Caki2 (cell line): Measurements from ENCODE around the gene CNR1. TPM values are rescaled to one million over a fixed set of nuclear protein-coding genes. Genes with fewer than 3 reads are reported as not detected.
"Not testable (repeated sequence)": the region's sequence is repeated elsewhere in the genome, so short reads cannot be mapped to it uniquely, and the experiment has no call there.

Experiments
- DNase-seq: peaks from one replicate; pipeline ENCODE4 v3.0.0-alpha.2; 2015; ENCODE audit warnings: low read depth
- in situ Hi-C: cut with HindIII; loops from 2 replicates; pipeline ENCODE4 v1.10.0; 2016; ENCODE audit warnings: low sequenced_read_pairs, low pct_unique_long_range_greater_than_20kb, mixed read lengths
- total RNA-seq: library from RNA; depleted of rRNA; stranded (reverse); fragments of >200 nt; shearing (Covaris generic); gene quantifications from 2 replicates; pipeline ENCODE4 v1.2.3, GENCODE V29; 2014; ENCODE audit warnings: low replicate concordance; rRNA removed

The CNR1 gene
- 1.5 and 2.0 TPM in 2 replicates for total RNA-seq

DNA sequence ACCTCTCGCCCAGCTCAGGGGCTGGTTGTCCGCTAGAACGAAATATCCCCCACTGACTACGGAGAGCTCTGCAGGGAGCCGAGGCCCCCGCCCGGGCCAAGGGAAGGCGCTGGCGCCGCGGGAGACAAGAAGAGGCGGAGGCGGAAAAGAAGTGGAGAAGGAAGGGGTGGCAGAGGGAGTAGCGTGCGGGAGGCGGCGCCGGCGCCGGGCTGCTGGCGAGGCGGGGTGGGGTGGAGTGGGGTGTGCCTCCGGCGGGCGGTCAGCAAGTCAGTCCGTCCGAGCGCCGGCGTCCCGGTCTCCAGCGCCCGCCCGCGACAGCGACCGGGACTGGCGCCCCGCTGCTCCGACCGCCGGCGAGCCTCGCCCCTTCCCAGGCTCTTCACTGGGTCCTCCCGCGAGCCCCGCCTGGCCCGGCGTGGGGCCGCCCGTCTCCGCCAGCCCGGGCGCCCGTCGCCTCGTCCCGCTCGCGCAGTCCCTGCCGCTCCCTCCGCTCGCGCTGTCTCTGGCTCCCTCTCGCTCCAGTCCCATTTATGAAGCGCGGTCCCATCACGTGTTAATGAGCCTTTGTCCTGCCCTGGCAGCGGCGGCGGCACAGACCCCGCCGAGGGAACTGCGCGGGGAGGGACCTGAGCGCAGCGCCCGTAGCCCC, at the start of gene CNR1:
TSS of gene CNR1 (minus strand) at position 504 of the 649 bp plus-strand sequence. CDS start 21,073 bp downstream, outside the sequence.
- in situ Hi-C loops: no loop called here
- DNase-seq: peak; percentile 73

GRCh38 chr6:88211446-88211845, 45.3 kb upstream of the CNR1 start:
- in situ Hi-C loops: no loop called here
- no peak for DNase-seq

- in situ Hi-C loops: no loop called here
- DNase-seq: no peak
These were observed 43.2 kb upstream of the CNR1 start for GRCh38 chr6:88209301-88209700.

DNA sequence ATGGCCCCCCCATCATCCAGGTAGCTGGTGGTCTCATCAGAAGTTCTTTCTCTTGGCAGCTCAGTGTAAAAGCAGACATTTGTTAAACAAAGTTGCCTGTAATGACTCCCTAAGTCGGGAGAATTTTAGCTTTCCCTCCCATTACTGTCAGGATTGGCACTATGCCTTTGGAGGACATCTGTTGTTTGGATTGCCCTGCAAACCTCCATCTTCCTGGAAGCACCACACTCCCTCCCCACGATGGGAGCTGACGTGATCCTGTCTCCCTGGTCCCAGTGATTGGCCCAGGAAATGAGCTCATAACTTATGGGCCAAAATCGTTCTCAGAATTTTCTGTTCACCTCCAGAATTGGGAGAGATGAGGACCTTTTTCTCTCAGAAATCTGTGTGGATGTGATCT, 42.6 kb upstream of the CNR1 start:
- no peak for DNase-seq
- in situ Hi-C loops: no loop called here

DNA sequence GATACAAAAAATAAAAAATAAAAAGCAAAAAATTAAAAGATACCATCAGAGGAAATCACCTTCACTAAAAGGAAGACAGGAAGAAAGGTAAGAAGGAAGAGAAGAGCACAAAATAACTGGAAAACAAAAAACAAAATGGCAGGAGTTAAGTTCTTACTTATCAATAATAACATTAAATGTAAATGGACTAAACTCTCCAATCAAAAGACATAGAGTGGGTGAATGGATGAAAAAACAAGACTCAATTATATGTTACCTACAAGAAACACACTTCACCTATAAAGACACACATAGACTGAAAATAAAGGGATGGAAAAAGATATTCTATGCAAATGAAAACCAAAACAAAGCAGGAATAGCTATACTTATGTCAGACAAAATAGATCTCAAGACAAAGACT, 35.6 kb upstream of the CNR1 start:
- DNase-seq, in situ Hi-C loops: not testable (repeated sequence)

GRCh38 chr6:88184921-88185320, 18.8 kb upstream of the CNR1 start:
- DNase-seq: no peak
- in situ Hi-C loops: no loop called here

DNA sequence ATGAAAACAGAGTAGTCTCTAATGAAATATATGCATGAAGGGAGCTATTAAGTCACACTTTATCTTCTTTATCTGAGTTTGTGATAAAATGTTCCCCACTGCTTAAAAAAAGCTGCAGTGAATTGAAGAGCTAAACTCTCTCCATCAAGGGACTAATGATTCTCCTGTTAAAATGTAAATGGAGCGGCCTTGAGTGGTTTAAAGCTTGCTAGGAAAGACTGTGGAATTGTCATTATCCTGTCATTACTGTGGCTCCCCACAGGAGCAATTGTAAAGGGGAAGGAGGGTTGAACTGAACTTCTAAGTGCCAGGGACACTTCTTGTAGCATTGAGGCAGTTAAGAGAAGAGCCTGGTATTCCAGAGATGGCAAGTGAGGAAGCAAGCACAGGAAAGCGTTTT, 17.3 kb upstream of the CNR1 start:
- in situ Hi-C loops: no loop called here

DNA sequence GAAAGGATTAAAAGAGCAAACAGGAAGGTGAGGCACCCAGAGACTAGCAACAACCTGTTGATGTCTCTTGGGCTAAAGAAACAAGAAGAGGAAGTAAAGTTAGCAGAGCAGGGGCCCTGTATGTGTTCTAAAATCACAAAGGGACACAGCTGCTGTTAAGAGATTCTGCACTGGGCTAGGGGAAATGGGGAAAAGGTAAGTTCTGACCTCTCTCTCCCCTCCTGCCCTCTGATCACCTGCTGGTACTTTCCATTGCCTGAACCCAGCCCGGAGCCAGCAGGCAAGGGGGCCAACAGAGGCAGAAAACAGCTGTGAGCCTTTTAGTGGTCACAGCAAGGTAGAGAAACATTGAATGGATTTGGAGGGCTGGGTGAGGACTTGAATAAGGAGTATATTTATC, 13.5 kb upstream of the CNR1 start:
- in situ Hi-C loops: no loop called here
- no peak for DNase-seq

More for the DNA sequence above, 17.3 kb upstream of the CNR1 start:
- DNase-seq: no peak

- DNase-seq: peak; percentile 16
- in situ Hi-C loops: no loop called here
These were observed 11.9 kb upstream of the CNR1 start for GRCh38 chr6:88177961-88178464.

- DNase-seq: no peak
- in situ Hi-C loops: no loop called here
These were observed 8.8 kb upstream of the CNR1 start for GRCh38 chr6:88174906-88175305.

- no peak for DNase-seq
- in situ Hi-C loops: no loop called here
These were observed 5.2 kb upstream of the CNR1 start for GRCh38 chr6:88171312-88171711.

DNA sequence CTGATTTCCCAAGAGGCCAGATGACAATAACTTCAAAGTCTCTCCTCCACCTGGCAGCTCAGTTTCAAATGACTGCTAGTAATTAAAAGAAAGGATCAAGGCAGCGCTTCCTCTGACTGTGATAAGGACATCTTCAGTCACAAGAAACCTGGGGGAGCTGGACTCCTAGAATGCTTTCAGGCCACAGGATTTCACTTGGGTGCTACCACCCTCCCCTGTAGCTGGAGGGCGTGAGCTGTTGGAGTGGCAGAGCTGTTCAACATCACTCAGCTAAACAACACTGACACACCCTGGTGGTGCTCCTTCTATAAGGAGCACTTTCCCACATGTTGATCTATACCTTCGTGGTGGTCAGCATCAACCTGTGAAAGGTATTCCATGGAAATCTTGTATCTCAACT, 2.2 kb upstream of the CNR1 start:
- DNase-seq: no peak
- in situ Hi-C loops: no loop called here

- in situ Hi-C loops: no loop called here
- DNase-seq: no peak
These were observed 1.3 kb upstream of the CNR1 start for GRCh38 chr6:88167352-88167937.

- in situ Hi-C loops: no loop called here
- no peak for DNase-seq
These were observed 575 bp upstream of the CNR1 start for GRCh38 chr6:88166493-88167351.

DNA sequence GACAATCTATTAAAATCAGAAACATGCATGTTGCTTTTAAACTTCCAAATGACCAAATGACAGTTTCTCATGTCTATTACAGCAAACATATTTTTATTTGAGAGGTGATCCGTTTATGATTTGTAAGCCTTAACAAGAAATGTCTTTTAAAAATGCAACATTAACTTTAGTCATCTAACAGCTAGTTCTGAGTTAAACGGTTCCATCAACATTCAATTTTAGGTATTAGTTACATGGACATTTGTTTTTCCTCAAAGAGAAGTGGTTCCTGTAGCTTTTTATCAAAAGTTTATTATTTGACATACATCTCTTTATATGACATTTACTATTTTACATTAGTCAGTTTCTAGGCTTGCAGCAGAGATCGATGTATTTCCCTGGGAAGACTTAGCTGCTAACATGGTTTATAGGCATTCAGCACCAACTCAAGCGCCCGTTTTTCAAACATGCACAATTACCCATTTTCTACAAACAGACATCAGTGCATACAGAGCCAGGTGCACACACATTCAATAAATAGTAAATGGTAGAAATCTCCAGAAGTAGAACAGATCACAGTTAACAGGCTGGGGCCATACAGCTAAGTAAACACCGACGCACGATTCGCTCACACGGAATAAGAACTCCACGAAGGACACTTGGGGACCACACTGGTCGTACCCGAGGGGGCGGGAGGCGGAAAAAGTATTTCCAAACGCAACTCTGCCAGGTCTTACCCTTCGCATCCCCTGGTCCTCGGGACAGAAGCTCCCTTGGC, 882 bp downstream of the CNR1 start:
- in situ Hi-C loops: no loop called here
- DNase-seq: no peak

DNA sequence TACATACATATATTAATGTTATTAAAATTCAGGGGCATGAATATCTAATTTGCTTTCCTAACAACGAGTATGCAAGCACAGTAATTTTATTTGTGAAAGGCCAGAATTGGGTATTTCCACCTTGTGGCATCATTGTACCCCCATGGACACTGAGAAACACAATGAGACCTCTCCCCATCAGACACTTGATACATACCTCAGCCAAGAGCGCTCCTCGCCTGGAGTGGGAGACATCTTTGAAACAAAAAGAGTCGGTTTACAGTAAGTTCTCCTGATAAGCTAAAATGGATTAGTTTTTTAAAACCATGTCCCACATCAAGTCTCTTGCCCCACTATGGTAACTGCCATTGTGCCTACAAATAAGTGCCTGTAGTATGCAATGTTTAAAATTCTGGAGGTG, 2.1 kb downstream of the CNR1 start:
- in situ Hi-C loops: no loop called here
- DNase-seq: no peak

- in situ Hi-C loops: no loop called here
- DNase-seq: no peak
These were observed 2.5 kb downstream of the CNR1 start for GRCh38 chr6:88163616-88164015.

- no peak for DNase-seq
- in situ Hi-C loops: no loop called here
These were observed 4.2 kb downstream of the CNR1 start for GRCh38 chr6:88161940-88162339.
